Transverse colon (tissue), 4 donors: Measurements from ENCODE around the gene ZNF546. TPM values are rescaled to one million over a fixed set of nuclear protein-coding genes. Genes with fewer than 3 reads are reported as not detected.

ENCODE experiments used
- DNase-seq: peaks from one replicate; pipeline ENCODE4 v3.0.0-alpha.2; 2019
- H3K27ac ChIP-seq, 4 donors: fragments of 200-600 bp; sonication (generic); 2 replicates each; pipeline ENCODE4 v1.5.1; 2016 to 2018; ENCODE audit warnings: inconsistent platforms in 4 of 4
- H3K27me3 ChIP-seq: fragments of 200-600 bp; sonication (generic); 2 replicates; pipeline ENCODE4 v1.5.1; 2017; ENCODE audit warnings: inconsistent platforms
- H3K36me3 ChIP-seq, 4 donors: fragments of 200-600 bp; sonication (generic); 2 replicates each; pipeline ENCODE4 v1.5.1; 2017 to 2019; ENCODE audit warnings: inconsistent platforms in 4 of 4
- H3K4me1 ChIP-seq, 4 donors: fragments of 200-600 bp; sonication (generic); 2 replicates each; pipeline ENCODE4 v1.5.1; 2017 to 2020; ENCODE audit warnings: inconsistent platforms in 4 of 4
- H3K4me3 ChIP-seq, 4 donors: fragments of 200-600 bp; sonication (generic); 1 replicate in 1 of 4; 2 replicates in 3 of 4; pipeline versions ENCODE4 v1.5.1 to v1.6.1; 2017 to 2019; ENCODE audit warnings: inconsistent platforms in 4 of 4
- H3K9me3 ChIP-seq, 2 donors: fragments of 200-600 bp; sonication (generic); 2 replicates each; pipeline ENCODE4 v1.5.1; 2017 to 2019; ENCODE audit warnings: inconsistent platforms in 2 of 2
- EP300 ChIP-seq: sonication (generic); formaldehyde crosslinking; IDR thresholded peaks from one replicate; pipeline ENCODE4 v1.6.1; 2017; ENCODE audit warnings: antibody characterized with exemption, low read depth
- POLR2A ChIP-seq: fragments of 450-650 bp; IDR thresholded peaks from one replicate; pipeline ENCODE4 v1.6.1; 2016; ENCODE audit warnings: antibody characterized with exemption, mild to moderate bottlenecking, moderate library complexity
- POLR2AphosphoS5 ChIP-seq, 3 donors: sonication (generic); formaldehyde crosslinking; IDR thresholded peaks; one replicate each; pipeline ENCODE4 v1.6.1; 2016; ENCODE audit warnings: antibody characterized with exemption in 3 of 3
- whole genome bisulfite sequencing, 2 donors: methylation state at CpG; one replicate each; pipeline ENCODE4 v1.1.5; 2018; ENCODE audit warnings: low coverage in 1 of 2; 5-methylcytosine and 5-hydroxymethylcytosine counted together
- in situ Hi-C, 4 donors: fragments of 200-750 bp; cut with MboI; loops; one replicate each; pipeline versions ENCODE4 v1.15.0 to v1.15.1; 2017; ENCODE audit warnings: low sequenced_read_pairs in 3 of 4, low pct_ligation_motif_present in 1 of 4, low pct_unique_long_range_greater_than_20kb in 1 of 4
- intact Hi-C: fragments of 100-400 bp; cut with DNase I; formaldehyde crosslinking; loops from one replicate; pipeline ENCODE4 v1.15.1; 2023; ENCODE audit warnings: low total_unique reads
- total RNA-seq, 4 donors: library from RNA; depleted of rRNA; stranded (reverse); fragments of >200 nt; gene quantifications; one replicate each; pipeline ENCODE4 v1.1.0, GENCODE V29; 2016
- TF ChIP-seq, protein P1 (sequence below), 5 experiments: fragments of 200-600 bp in 3 of 5; fragments of 450-650 bp in 2 of 5; sonication (generic) in 3 of 5; IDR thresholded peaks; 1 replicate in 2 of 5; 2 replicates in 3 of 5; pipeline ENCODE4 v1.5.1; 2016 to 2017; ENCODE audit warnings: antibody characterized with exemption in 5 of 5, inconsistent platforms in 3 of 5, mild to moderate bottlenecking in 2 of 5, moderate library complexity in 1 of 5

Gene ZNF546
- total RNA-seq, 4 donors from 2014 or later = 0.60 to 8.1 (median 2.4) TPM

GRCh38 chr19:39970425-39970674 is 26.5 kb upstream of the ZNF546 start:
- peak overlapping the region; percentile 92 to 96 (median 94) for H3K27ac ChIP-seq
- no peak for DNase-seq
- H3K4me1 ChIP-seq = peaks cover 15 to 27% (median 21%) of the 10 kb centered on the region in 4 donors
- no peaks in the 10 kb centered on the region for H3K27me3 ChIP-seq
- no peaks in the 10 kb centered on the region for H3K9me3 ChIP-seq
- 2% methylated on average over 11 of the region's 11 CpGs; no CpG with 5 or more reads in 1 of the 2 donors for WGBS, 2 donors
- intact Hi-C loops = no loop called here
- no peak for TF ChIP-seq POLR2A
- TF ChIP-seq EP300 = no peak
- no peak for TF ChIP-seq POLR2AphosphoS5 (IDR thresholded peaks at IDR 0.05)
- TF ChIP-seq, protein P1, sequence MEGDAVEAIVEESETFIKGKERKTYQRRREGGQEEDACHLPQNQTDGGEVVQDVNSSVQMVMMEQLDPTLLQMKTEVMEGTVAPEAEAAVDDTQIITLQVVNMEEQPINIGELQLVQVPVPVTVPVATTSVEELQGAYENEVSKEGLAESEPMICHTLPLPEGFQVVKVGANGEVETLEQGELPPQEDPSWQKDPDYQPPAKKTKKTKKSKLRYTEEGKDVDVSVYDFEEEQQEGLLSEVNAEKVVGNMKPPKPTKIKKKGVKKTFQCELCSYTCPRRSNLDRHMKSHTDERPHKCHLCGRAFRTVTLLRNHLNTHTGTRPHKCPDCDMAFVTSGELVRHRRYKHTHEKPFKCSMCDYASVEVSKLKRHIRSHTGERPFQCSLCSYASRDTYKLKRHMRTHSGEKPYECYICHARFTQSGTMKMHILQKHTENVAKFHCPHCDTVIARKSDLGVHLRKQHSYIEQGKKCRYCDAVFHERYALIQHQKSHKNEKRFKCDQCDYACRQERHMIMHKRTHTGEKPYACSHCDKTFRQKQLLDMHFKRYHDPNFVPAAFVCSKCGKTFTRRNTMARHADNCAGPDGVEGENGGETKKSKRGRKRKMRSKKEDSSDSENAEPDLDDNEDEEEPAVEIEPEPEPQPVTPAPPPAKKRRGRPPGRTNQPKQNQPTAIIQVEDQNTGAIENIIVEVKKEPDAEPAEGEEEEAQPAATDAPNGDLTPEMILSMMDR (IDR thresholded peaks at IDR 0.05) = no peak
- in situ Hi-C loops = no loop called here
- H3K4me3 ChIP-seq = peak overlapping the region; percentile 60 to 81 (median 77)
- H3K36me3 ChIP-seq = peaks cover 0 to 29% (median 6%) of the 10 kb centered on the region in 4 donors

DNA sequence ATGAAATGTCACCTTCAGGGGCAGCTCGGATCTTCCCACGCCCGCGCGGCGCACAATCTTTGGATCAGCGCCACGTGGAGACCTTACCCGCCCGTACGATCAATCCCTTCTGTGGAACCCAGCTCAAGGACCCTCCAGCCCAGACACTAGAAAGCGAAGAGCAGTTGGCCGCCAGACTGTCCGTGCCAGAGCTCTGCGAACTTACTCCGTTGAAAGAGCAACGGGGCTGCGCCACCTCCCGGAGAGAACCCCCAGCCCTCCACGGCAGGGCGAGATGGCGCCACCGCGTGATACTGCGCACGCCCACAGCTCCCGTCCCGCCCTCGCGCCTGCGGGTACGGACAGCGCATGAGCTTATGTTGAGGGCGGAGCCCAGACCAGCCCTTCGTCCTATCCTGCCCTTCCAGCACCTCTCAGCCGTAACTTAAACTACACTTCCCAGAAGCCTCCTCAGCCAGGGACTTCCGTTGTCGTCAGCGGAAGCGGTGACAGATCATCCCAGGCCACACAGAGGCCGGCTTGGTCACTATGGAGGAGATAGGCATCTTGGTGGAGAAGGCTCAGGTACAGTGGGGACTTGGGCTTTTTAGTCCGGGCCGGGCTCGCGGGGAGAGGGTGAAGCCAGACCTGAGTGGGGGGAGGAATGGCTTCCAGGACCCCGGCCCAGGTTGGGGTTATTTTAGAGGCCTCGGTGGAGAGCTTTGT is 26.0 kb upstream of the ZNF546 start, which contains the start of gene PSMC4:
PSMC4 (plus strand) TSS at position 491 of the 705 bp plus-strand sequence; CDS start at position 529, 38 bp downstream.
- Histone ChIP-seq H3K27me3 (no peaks in the 10 kb centered on the region), H3K4me1 (peaks cover 15 to 27% (median 21%) of the 10 kb centered on the region in 4 donors), H3K36me3 (peaks cover 0 to 33% (median 8%) of the 10 kb centered on the region in 4 donors), H3K4me3 (peak within 1 kb of the TSS; percentile 60 to 85 (median 77)), H3K9me3 (no peaks in the 10 kb centered on the region), H3K27ac (peak within 1 kb of the TSS; percentile 92 to 96 (median 94))
- intact Hi-C loops = no loop called here
- in situ Hi-C loops = no loop called here
- WGBS, 2 donors = 0% methylated on average over 16 of the region's 47 CpGs; no CpG with 5 or more reads in 1 of the 2 donors
- DNase-seq = peak; percentile 99
- TF ChIP-seq POLR2A (peak; percentile 85), POLR2AphosphoS5 (IDR thresholded peaks at IDR 0.05) (peak; percentile 81 to 94 (median 91)), EP300 (no peak)
- TF ChIP-seq, protein P1 (IDR thresholded peaks at IDR 0.05) = peak; percentile 61 to 96 (median 80)

GRCh38 chr19:39971380-39972035 is 25.4 kb upstream of the ZNF546 start:
- H3K36me3 ChIP-seq = peaks cover 0 to 33% (median 8%) of the 10 kb centered on the region in 4 donors
- H3K4me1 ChIP-seq = peaks cover 15 to 27% (median 21%) of the 10 kb centered on the region in 4 donors
- intact Hi-C loops = no loop called here
- peak overlapping the region; percentile 92 to 96 (median 94) for H3K27ac ChIP-seq
- peak overlapping the region; percentile 60 to 85 (median 77) for H3K4me3 ChIP-seq
- no peaks in the 10 kb centered on the region for H3K27me3 ChIP-seq
- in situ Hi-C loops = no loop called here
- no peak for DNase-seq
- H3K9me3 ChIP-seq = no peaks in the 10 kb centered on the region
- no peak for TF ChIP-seq POLR2AphosphoS5 (IDR thresholded peaks at IDR 0.05)
- TF ChIP-seq, protein P1 (IDR thresholded peaks at IDR 0.05) = no peak
- TF ChIP-seq POLR2A = no peak
- no peak for TF ChIP-seq EP300
- WGBS, 2 donors = 2 to 3% methylated on average over 6 to 21 of the region's 21 CpGs

GRCh38 chr19:39974377-39975155 is 22.3 kb upstream of the ZNF546 start:
- Histone ChIP-seq H3K4me3 (no peak overlapping the region), H3K27ac (no peak overlapping the region), H3K27me3 (no peaks in the 10 kb centered on the region), H3K36me3 (peaks cover 0 to 43% (median 16%) of the 10 kb centered on the region in 4 donors), H3K9me3 (no peaks in the 10 kb centered on the region), H3K4me1 (peaks cover 11 to 21% (median 18%) of the 10 kb centered on the region in 4 donors)
- DNase-seq = no peak
- 90 to 94% methylated on average over 3 to 23 of the region's 24 CpGs for WGBS, 2 donors
- intact Hi-C loops = no loop called here
- in situ Hi-C loops = no loop called here
- no peak for TF ChIP-seq POLR2A
- TF ChIP-seq EP300 = no peak
- TF ChIP-seq POLR2AphosphoS5 (IDR thresholded peaks at IDR 0.05) = no peak
- TF ChIP-seq, protein P1 (IDR thresholded peaks at IDR 0.05) = no peak
